ENCODE data around the gene SLC22A7. TPM values are rescaled to one million over a fixed set of nuclear protein-coding genes. Genes with fewer than 3 reads are reported as not detected.

The SLC22A7 gene
- total and polyA plus RNA-seq, 4 donors = not detected

DNA sequence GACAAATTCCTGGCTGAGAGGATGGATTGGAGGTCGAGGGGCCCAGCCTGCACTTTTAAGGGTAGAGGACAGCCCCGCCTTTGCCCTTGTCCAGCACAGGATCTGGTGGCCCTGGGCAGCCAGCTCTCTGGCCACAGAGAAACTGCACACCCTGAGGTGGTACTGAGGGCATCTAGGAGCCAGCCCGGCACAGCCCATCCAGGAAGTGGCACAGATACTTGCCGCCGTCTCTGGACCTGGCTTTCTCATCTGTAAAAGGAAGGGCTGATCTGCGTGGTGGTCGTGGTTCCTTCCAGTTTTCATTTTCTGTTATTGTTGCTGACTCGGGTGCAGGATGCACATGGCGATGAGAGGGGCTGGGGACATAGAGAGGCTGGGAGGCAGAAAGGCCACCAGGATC is 16.0 kb upstream of the SLC22A7 start:
- peaks cover 0 to 13% (median 0%) of the 10 kb centered on the region in 5 donors for H3K4me1 ChIP-seq (ENCODE audit: control insufficient read depth in 5 of 5, insufficient read depth in 5 of 5, low read length in 5 of 5)
- peaks cover 0 to 24% (median 0%) of the 10 kb centered on the region in 3 donors for H3K27me3 ChIP-seq (ENCODE audit: control insufficient read depth in 3 of 3, insufficient read depth in 3 of 3, low read length in 2 of 3)
- WGBS, 2 donors = 53 to 61% methylated on average over 9 of the region's 9 CpGs
- TF ChIP-seq CTCF (IDR thresholded peaks at IDR 0.05; ENCODE audit: control extremely low read depth, extremely low read depth) = no peak
- DNase-seq (no peak), ATAC-seq (ENCODE audit: insufficient read depth, low FRiP score) (no peak)
- no peaks in the 10 kb centered on the region for H3K36me3 ChIP-seq (ENCODE audit: control insufficient read depth in 4 of 4, insufficient read depth in 4 of 4, low read length in 4 of 4)
- H3K9ac ChIP-seq (ENCODE audit: insufficient read depth in 1 of 2, low read length in 2 of 2) = no peak overlapping the region
- H3K9me3 ChIP-seq (ENCODE audit: control insufficient read depth in 4 of 4, insufficient read depth in 3 of 4, low read length in 3 of 4) = peaks cover 0 to 4% (median 0%) of the 10 kb centered on the region in 4 donors
- H3K27ac ChIP-seq (ENCODE audit: low read depth in 1 of 2, low read length in 1 of 2) = no peak overlapping the region
- no peak overlapping the region for H3K4me3 ChIP-seq

DNA sequence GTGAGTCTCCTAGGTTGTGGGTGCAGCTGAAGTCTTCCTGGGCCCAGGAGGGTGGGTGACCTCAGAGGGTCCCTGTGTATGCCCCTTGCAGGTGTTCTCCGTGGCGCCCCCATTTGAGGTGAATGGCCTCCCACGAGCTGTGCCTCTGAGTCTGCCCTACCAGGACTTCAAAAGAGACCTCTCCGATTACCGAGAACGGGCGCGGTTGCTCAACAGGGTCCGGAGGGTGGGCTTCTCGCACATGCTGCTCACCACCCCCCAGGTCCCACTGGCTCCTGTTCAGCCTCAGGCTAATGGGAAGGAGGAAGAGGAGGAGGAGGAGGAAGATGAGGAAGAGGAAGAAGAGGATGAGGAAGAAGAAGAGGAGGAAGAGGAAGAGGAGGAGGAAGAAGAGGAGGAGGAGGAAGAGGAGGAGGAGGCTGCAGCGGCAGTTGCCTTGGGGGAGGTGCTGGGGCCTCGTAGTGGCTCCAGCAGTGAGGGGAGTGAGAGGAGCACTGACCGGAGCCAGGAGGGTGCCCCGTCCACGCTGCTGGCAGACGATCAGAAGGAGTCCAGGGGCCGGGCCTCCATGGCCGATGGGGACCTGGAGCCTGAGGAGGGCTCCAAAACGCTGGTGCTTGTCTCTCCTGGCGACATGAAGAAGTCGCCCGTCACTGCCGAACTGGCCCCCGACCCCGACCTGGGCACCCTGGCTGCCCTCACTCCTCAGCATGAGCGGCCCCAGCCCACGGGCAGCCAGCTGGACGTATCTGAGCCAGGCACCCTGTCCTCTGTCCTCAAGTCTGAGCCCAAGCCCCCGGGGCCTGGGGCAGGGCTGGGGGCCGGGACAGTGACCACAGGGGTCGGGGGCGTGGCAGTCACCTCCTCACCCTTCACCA is 15.2 kb upstream of the SLC22A7 start:
- 82 to 90% methylated on average over 32 of the region's 32 CpGs for WGBS, 2 donors
- no peak for TF ChIP-seq CTCF (IDR thresholded peaks at IDR 0.05; ENCODE audit: control extremely low read depth, extremely low read depth)
- H3K27ac ChIP-seq (ENCODE audit: low read depth in 1 of 2, low read length in 1 of 2) = no peak overlapping the region
- no peak overlapping the region for H3K4me3 ChIP-seq
- H3K9me3 ChIP-seq (ENCODE audit: control insufficient read depth in 4 of 4, insufficient read depth in 3 of 4, low read length in 3 of 4) = no peaks in the 10 kb centered on the region
- DNase-seq = no peak
- ATAC-seq (ENCODE audit: insufficient read depth, low FRiP score) = no peak
- no peak overlapping the region for H3K9ac ChIP-seq (ENCODE audit: insufficient read depth in 1 of 2, low read length in 2 of 2)
- H3K27me3 ChIP-seq (ENCODE audit: control insufficient read depth in 3 of 3, insufficient read depth in 3 of 3, low read length in 2 of 3) = peaks cover 0 to 24% (median 0%) of the 10 kb centered on the region in 3 donors
- peaks cover 0 to 13% (median 0%) of the 10 kb centered on the region in 5 donors for H3K4me1 ChIP-seq (ENCODE audit: control insufficient read depth in 5 of 5, insufficient read depth in 5 of 5, low read length in 5 of 5)
- H3K36me3 ChIP-seq (ENCODE audit: control insufficient read depth in 4 of 4, insufficient read depth in 4 of 4, low read length in 4 of 4) = no peaks in the 10 kb centered on the region

DNA sequence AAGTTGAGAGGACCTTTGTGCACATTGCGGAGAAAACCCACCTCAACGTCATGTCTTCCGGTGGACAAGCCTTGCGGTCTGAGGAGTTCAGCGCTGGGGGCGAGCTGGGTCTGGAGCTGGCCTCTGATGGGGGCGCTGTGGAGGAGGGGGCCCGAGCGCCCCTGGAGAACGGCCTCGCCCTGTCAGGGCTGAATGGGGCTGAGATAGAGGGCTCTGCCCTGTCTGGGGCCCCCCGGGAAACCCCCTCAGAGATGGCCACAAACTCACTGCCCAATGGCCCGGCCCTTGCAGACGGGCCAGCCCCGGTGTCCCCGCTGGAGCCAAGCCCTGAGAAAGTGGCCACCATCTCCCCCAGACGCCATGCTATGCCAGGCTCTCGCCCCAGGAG is 14.6 kb upstream of the SLC22A7 start:
- H3K9ac ChIP-seq (ENCODE audit: insufficient read depth in 1 of 2, low read length in 2 of 2) = no peak overlapping the region
- TF ChIP-seq CTCF (IDR thresholded peaks at IDR 0.05; ENCODE audit: control extremely low read depth, extremely low read depth) = no peak
- H3K36me3 ChIP-seq (ENCODE audit: control insufficient read depth in 4 of 4, insufficient read depth in 4 of 4, low read length in 4 of 4) = no peaks in the 10 kb centered on the region
- H3K4me3 ChIP-seq = no peak overlapping the region
- H3K4me1 ChIP-seq (ENCODE audit: control insufficient read depth in 5 of 5, insufficient read depth in 5 of 5, low read length in 5 of 5) = peaks cover 0 to 13% (median 0%) of the 10 kb centered on the region in 5 donors
- 90 to 94% methylated on average over 18 of the region's 18 CpGs for WGBS, 2 donors
- peaks cover 0 to 24% (median 0%) of the 10 kb centered on the region in 3 donors for H3K27me3 ChIP-seq (ENCODE audit: control insufficient read depth in 3 of 3, insufficient read depth in 3 of 3, low read length in 2 of 3)
- ATAC-seq (ENCODE audit: insufficient read depth, low FRiP score) (no peak), DNase-seq (no peak)
- H3K9me3 ChIP-seq (ENCODE audit: control insufficient read depth in 4 of 4, insufficient read depth in 3 of 4, low read length in 3 of 4) = no peaks in the 10 kb centered on the region
- no peak overlapping the region for H3K27ac ChIP-seq (ENCODE audit: low read depth in 1 of 2, low read length in 1 of 2)

Measured in lung (tissue), 12 donors.